ENCODE data around the gene RPH3AL.
A peak's percentile ranks its signal among the peaks of the same experiment; 100 is the strongest.

RPH3AL gene

DNA sequence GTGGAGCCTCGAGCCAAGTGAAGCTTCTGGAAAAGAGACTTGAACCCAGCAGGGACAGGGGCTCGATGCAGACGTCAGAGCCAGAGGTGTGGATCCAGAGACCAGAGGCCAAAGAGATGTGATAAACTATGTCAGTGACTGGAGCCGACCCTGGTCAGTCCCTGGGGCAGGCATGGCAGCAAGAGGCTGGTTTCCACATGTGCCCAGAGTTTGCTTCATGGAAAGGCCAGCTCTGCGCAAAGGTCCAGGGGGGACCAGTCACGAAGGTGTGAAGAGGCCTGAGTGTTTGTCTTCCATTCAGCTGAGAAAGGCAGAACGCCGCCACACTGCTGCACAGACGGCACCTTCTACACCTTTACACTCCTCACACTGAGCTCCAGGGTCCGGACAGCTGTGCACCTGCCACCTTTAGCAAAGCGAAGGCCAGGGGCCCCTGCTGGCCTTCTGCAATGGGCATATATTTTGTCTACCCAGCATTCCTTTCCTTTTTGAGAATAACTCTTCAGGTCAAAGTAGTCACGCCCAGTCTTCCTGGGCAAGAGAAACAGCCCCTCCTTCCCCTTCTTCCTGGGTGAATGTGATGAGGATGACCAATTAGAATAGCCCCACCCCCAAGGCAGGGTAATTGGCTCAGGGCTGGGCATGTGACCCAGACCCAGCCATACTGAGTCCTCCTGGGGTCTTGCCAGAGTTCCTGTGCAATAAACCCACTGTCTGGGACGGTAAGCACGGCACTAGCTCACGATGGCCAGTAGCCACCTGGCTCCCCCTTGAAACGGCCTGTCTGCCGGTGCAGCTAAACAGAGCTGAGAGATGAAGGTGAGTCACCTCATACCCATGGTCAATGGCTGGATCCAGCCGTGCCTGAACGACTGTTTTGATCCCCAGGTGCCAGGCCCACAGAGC, 2.3 kb upstream of the RPH3AL start:
- TF ChIP-seq FOXM1 (IDR thresholded peaks at IDR 0.05; ENCODE audit: borderline replicate concordance, low read depth) (no peak), TAF1 (IDR thresholded peaks at IDR 0.05; ENCODE audit: low read depth) (no peak), TCF12 (IDR thresholded peaks at IDR 0.05; ENCODE audit: low read depth) (no peak)
- TF ChIP-seq, protein P1, sequence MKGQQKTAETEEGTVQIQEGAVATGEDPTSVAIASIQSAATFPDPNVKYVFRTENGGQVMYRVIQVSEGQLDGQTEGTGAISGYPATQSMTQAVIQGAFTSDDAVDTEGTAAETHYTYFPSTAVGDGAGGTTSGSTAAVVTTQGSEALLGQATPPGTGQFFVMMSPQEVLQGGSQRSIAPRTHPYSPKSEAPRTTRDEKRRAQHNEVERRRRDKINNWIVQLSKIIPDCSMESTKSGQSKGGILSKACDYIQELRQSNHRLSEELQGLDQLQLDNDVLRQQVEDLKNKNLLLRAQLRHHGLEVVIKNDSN (IDR thresholded peaks at IDR 0.05): peak; percentile 90

DNA sequence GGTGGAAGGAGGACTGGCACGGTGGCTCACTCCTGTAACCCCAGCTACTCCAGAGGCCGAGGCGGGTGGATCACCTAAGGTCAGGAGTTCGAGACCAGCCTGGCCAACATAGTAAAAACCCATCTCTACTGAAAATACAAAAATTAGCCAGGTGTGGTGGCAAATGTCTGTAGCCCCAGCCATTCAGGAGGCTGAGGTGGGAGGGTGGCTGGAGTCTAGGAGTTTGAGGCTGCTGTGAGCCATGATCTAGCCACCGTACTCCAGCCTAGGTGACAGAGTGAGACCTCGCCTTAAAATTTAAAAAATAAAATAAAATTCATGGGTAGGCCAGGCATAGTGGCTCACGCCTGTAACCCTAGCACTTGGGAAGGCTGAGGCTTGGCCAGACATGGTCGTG, 1.2 kb upstream of the RPH3AL start:
- no peak for TF ChIP-seq NFIC (IDR thresholded peaks at IDR 0.05)

DNA sequence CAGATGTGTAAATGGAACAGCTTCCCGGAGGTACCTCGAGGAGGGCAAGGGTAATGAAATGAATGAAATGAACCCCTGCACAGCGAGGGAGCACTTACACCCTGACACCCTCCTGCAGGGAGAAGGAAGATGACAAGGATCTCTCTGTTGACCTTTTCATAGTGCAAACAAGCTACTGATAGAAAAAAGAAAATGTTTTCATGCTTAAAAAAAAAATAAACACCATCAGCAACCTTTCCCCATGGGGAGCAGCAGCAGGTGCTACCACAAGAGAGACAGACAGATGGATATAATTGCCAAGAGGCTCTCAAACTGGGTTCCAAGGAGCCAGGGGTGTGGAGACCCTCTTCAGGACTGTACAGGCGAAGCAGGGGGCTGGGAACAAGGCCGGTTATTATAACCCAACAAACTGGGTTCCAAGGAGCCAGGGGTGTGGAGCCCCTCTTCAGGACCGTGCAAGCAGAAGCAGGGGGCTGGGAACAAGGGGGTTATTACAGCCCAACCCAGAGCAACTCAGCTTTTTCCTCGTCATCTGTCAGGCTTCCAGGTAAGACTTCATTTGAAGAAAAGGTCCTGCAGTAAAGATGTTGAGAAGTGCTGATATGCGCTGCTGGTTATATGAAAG, 718 bp upstream of the RPH3AL start:
- TF ChIP-seq RAD21 (IDR thresholded peaks at IDR 0.05; ENCODE audit: low read depth): no peak
- TF ChIP-seq, protein P2, sequence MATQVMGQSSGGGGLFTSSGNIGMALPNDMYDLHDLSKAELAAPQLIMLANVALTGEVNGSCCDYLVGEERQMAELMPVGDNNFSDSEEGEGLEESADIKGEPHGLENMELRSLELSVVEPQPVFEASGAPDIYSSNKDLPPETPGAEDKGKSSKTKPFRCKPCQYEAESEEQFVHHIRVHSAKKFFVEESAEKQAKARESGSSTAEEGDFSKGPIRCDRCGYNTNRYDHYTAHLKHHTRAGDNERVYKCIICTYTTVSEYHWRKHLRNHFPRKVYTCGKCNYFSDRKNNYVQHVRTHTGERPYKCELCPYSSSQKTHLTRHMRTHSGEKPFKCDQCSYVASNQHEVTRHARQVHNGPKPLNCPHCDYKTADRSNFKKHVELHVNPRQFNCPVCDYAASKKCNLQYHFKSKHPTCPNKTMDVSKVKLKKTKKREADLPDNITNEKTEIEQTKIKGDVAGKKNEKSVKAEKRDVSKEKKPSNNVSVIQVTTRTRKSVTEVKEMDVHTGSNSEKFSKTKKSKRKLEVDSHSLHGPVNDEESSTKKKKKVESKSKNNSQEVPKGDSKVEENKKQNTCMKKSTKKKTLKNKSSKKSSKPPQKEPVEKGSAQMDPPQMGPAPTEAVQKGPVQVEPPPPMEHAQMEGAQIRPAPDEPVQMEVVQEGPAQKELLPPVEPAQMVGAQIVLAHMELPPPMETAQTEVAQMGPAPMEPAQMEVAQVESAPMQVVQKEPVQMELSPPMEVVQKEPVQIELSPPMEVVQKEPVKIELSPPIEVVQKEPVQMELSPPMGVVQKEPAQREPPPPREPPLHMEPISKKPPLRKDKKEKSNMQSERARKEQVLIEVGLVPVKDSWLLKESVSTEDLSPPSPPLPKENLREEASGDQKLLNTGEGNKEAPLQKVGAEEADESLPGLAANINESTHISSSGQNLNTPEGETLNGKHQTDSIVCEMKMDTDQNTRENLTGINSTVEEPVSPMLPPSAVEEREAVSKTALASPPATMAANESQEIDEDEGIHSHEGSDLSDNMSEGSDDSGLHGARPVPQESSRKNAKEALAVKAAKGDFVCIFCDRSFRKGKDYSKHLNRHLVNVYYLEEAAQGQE (IDR thresholded peaks at IDR 0.05; ENCODE audit: low read depth): no peak

DNA sequence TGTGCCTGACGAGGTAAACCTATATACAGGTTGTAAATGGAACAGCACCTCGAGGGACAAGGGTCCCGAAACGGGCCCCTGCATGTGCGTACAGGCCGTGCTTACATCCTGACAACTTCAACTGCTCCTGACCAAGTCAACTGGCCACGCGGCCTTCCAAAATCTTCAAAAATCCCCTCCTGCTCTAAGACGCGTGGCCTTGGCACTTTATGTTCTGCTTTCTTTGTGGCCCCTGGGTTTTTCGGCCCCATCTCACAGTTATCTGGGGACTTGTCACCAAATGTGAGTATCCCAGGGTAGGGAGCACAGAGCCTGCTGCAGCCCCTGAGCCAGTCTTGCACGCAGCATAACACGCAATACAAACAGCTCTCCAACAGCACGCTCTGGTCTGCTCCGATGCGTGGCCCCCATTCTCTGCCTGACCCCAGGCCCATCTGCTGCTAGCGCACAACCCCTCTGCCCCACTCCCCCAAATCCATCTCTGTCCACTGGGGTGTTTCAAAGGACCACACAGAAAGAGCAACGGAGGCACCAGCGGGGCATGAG, 659 bp downstream of the RPH3AL start:
- TF ChIP-seq TEAD4 (IDR thresholded peaks at IDR 0.05): no peak
- no peak for TF ChIP-seq EGR1 (IDR thresholded peaks at IDR 0.05)
- no peak for TF ChIP-seq CEBPB (IDR thresholded peaks at IDR 0.05)
- TF ChIP-seq EP300 (IDR thresholded peaks at IDR 0.05; ENCODE audit: borderline replicate concordance): no peak
- TF ChIP-seq, protein P1 (IDR thresholded peaks at IDR 0.05): no peak
- TF ChIP-seq TCF12 (IDR thresholded peaks at IDR 0.05; ENCODE audit: low read depth): no peak
- TF ChIP-seq, protein P2 (IDR thresholded peaks at IDR 0.05; ENCODE audit: low read depth): no peak
- TF ChIP-seq ZBTB7A (IDR thresholded peaks at IDR 0.05; ENCODE audit: low read depth): no peak
- no peak for TF ChIP-seq TAF1 (IDR thresholded peaks at IDR 0.05; ENCODE audit: low read depth)
- no peak for TF ChIP-seq FOXM1 (IDR thresholded peaks at IDR 0.05; ENCODE audit: borderline replicate concordance, low read depth)
- TF ChIP-seq, protein P3, sequence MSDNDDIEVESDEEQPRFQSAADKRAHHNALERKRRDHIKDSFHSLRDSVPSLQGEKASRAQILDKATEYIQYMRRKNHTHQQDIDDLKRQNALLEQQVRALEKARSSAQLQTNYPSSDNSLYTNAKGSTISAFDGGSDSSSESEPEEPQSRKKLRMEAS (IDR thresholded peaks at IDR 0.05): no peak
- no peak for TF ChIP-seq RAD21 (IDR thresholded peaks at IDR 0.05; ENCODE audit: low read depth)
- no peak for TF ChIP-seq CREB1 (IDR thresholded peaks at IDR 0.05; ENCODE audit: low read depth)
- no peak for TF ChIP-seq NFIC (IDR thresholded peaks at IDR 0.05)
- no peak for TF ChIP-seq YY1 (IDR thresholded peaks at IDR 0.05; ENCODE audit: low read depth)

DNA sequence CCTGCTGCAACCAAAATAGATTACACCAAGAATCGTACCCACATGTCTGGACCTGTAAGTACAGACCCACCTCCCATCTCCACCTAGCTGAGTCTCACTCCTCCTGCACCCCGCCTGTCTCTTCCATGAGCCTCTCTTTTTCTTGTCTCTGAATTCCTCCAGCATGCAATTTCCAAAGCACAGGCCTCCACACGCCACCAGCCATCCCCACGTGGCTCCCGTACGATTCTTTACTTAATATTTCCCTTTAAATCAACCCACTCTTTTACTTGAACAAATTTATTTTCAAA, 1.2 kb downstream of the RPH3AL start:
- TF ChIP-seq ZBTB7A (IDR thresholded peaks at IDR 0.05; ENCODE audit: low read depth) (no peak), RAD21 (IDR thresholded peaks at IDR 0.05; ENCODE audit: low read depth) (no peak), TCF12 (IDR thresholded peaks at IDR 0.05; ENCODE audit: low read depth) (no peak), FOXM1 (IDR thresholded peaks at IDR 0.05; ENCODE audit: borderline replicate concordance, low read depth) (no peak), EP300 (IDR thresholded peaks at IDR 0.05; ENCODE audit: borderline replicate concordance) (no peak), TEAD4 (IDR thresholded peaks at IDR 0.05) (no peak), TAF1 (IDR thresholded peaks at IDR 0.05; ENCODE audit: low read depth) (no peak), CEBPB (IDR thresholded peaks at IDR 0.05) (no peak), EGR1 (IDR thresholded peaks at IDR 0.05) (no peak), CREB1 (IDR thresholded peaks at IDR 0.05; ENCODE audit: low read depth) (no peak), NFIC (IDR thresholded peaks at IDR 0.05) (no peak), YY1 (IDR thresholded peaks at IDR 0.05; ENCODE audit: low read depth) (no peak)
- TF ChIP-seq, protein P2 (IDR thresholded peaks at IDR 0.05; ENCODE audit: low read depth): no peak
- TF ChIP-seq, protein P1 (IDR thresholded peaks at IDR 0.05): no peak
- TF ChIP-seq, protein P3 (IDR thresholded peaks at IDR 0.05): no peak

All from Ishikawa (cell line).